Measurements from ENCODE around the gene SLC41A2. TPM values are rescaled to one million over a fixed set of nuclear protein-coding genes. Genes with fewer than 3 reads are reported as not detected.
"Not testable (repeated sequence)": the region's sequence is repeated elsewhere in the genome, so short reads cannot be mapped to it uniquely, and the experiment has no call there.

SLC41A2 gene
- total RNA-seq, 1 donor from 2014 or later, result 12.3 TPM

GRCh38 chr12:104956870-104957718 is 996 bp downstream of the SLC41A2 start:
- H3K4me3 Mint-ChIP-seq, result peak overlapping the region; percentile 83
- H3K4me1 Mint-ChIP-seq, result peaks cover 32% of the 10 kb centered on the region
- peak; percentile 54 for DNase-seq
- H3K27ac Mint-ChIP-seq, result peak overlapping the region; percentile 75
- H3K27me3 Mint-ChIP-seq, result peaks cover 32% of the 10 kb centered on the region
- no peaks in the 10 kb centered on the region for H3K9me3 Mint-ChIP-seq
- intact Hi-C loops (cut with micrococcal nuclease), result loop anchor here (5.0 to 10.0 kb wide), 4 partner anchors 260 to 500 kb away; partner anchors contain the start of gene CHST11
- peaks cover 2% of the 10 kb centered on the region for H3K36me3 Mint-ChIP-seq (ENCODE audit: low read depth)

- peaks cover 2% of the 10 kb centered on the region for H3K36me3 Mint-ChIP-seq (ENCODE audit: low read depth)
Observed at GRCh38 chr12:104955703-104956102, 2.4 kb downstream of the SLC41A2 start.

GRCh38 chr12:104953323-104953722 is 4.8 kb downstream of the SLC41A2 start:
- Mint-ChIP-seq H3K9me3 (no peaks in the 10 kb centered on the region), H3K27ac (no peak overlapping the region), H3K4me3 (no peak overlapping the region), H3K27me3 (peaks cover 22% of the 10 kb centered on the region), H3K4me1 (peaks cover 14% of the 10 kb centered on the region), H3K36me3 (ENCODE audit: low read depth) (no peaks in the 10 kb centered on the region)
- intact Hi-C loops (cut with micrococcal nuclease), result loop anchor here (10.0 kb wide), 1 partner anchor 389 kb away; no protein-coding TSS in a partner anchor
- DNase-seq, result no peak

More at GRCh38 chr12:104955703-104956102, 2.4 kb downstream of the SLC41A2 start:
- intact Hi-C loops (cut with micrococcal nuclease), result loop anchor here (5.0 to 10.0 kb wide), 4 partner anchors 258 to 498 kb away; partner anchors contain the start of gene CHST11
- Mint-ChIP-seq H3K4me1 (peaks cover 32% of the 10 kb centered on the region), H3K27me3 (peaks cover 27% of the 10 kb centered on the region), H3K27ac (no peak overlapping the region), H3K9me3 (no peaks in the 10 kb centered on the region), H3K4me3 (no peak overlapping the region)
- DNase-seq, result no peak

GRCh38 chr12:104952816-104953215 is 5.3 kb downstream of the SLC41A2 start:
- H3K27ac Mint-ChIP-seq, result no peak overlapping the region
- intact Hi-C loops (cut with micrococcal nuclease), result loop anchor here (10.0 kb wide), 1 partner anchor 388 kb away; no protein-coding TSS in a partner anchor

GRCh38 chr12:104951759-104952509 is 6.2 kb downstream of the SLC41A2 start:
- no peak overlapping the region for H3K27ac Mint-ChIP-seq
- H3K27me3 Mint-ChIP-seq, result peaks cover 19% of the 10 kb centered on the region
- no peak overlapping the region for H3K4me3 Mint-ChIP-seq
- peaks cover 9% of the 10 kb centered on the region for H3K4me1 Mint-ChIP-seq
- no peak for DNase-seq
- no peaks in the 10 kb centered on the region for H3K9me3 Mint-ChIP-seq
- H3K36me3 Mint-ChIP-seq (ENCODE audit: low read depth), result no peaks in the 10 kb centered on the region
- intact Hi-C loops (cut with micrococcal nuclease), result loop anchor here (10.0 kb wide), 1 partner anchor 387 kb away; no protein-coding TSS in a partner anchor

More at GRCh38 chr12:104952816-104953215, 5.3 kb downstream of the SLC41A2 start:
- H3K4me3 Mint-ChIP-seq, result no peak overlapping the region
- H3K27me3 Mint-ChIP-seq, result peaks cover 22% of the 10 kb centered on the region
- no peaks in the 10 kb centered on the region for H3K36me3 Mint-ChIP-seq (ENCODE audit: low read depth)
- peaks cover 14% of the 10 kb centered on the region for H3K4me1 Mint-ChIP-seq
- no peak for DNase-seq
- no peaks in the 10 kb centered on the region for H3K9me3 Mint-ChIP-seq

GRCh38 chr12:104948716-104949115 is 9.4 kb downstream of the SLC41A2 start:
- H3K36me3 Mint-ChIP-seq (ENCODE audit: low read depth); H3K4me3 Mint-ChIP-seq; intact Hi-C loops (cut with micrococcal nuclease); H3K27ac Mint-ChIP-seq; H3K9me3 Mint-ChIP-seq; H3K4me1 Mint-ChIP-seq: not testable (repeated sequence)
- H3K27me3 Mint-ChIP-seq, result peaks cover 15% of the 10 kb centered on the region
- peak; percentile 45 for DNase-seq

GRCh38 chr12:104944252-104944651 is 13.8 kb downstream of the SLC41A2 start:
- H3K4me1 Mint-ChIP-seq, result no peaks in the 10 kb centered on the region
- no peak overlapping the region for H3K27ac Mint-ChIP-seq
- peaks cover 9% of the 10 kb centered on the region for H3K27me3 Mint-ChIP-seq
- DNase-seq, result no peak
- no peaks in the 10 kb centered on the region for H3K9me3 Mint-ChIP-seq
- peaks cover 2% of the 10 kb centered on the region for H3K36me3 Mint-ChIP-seq (ENCODE audit: low read depth)
- no peak overlapping the region for H3K4me3 Mint-ChIP-seq
- intact Hi-C loops (cut with micrococcal nuclease), result no loop called here

- intact Hi-C loops (cut with micrococcal nuclease); H3K36me3 Mint-ChIP-seq (ENCODE audit: low read depth); DNase-seq; H3K9me3 Mint-ChIP-seq; H3K4me1 Mint-ChIP-seq; H3K27ac Mint-ChIP-seq; H3K4me3 Mint-ChIP-seq: not testable (repeated sequence)
- H3K27me3 Mint-ChIP-seq, result peaks cover 11% of the 10 kb centered on the region
Observed at GRCh38 chr12:104943401-104943800, 14.7 kb downstream of the SLC41A2 start.

- Mint-ChIP-seq H3K4me1 (no peaks in the 10 kb centered on the region), H3K27me3 (peaks cover 13% of the 10 kb centered on the region), H3K27ac (no peak overlapping the region), H3K36me3 (ENCODE audit: low read depth) (peaks cover 2% of the 10 kb centered on the region), H3K4me3 (no peak overlapping the region), H3K9me3 (no peaks in the 10 kb centered on the region)
- intact Hi-C loops (cut with micrococcal nuclease), result no loop called here
- DNase-seq, result no peak
Observed at GRCh38 chr12:104942075-104942474, 16.0 kb downstream of the SLC41A2 start.

- Mint-ChIP-seq H3K4me3 (no peak overlapping the region), H3K27ac (no peak overlapping the region), H3K27me3 (peaks cover 11% of the 10 kb centered on the region), H3K9me3 (no peaks in the 10 kb centered on the region), H3K4me1 (no peaks in the 10 kb centered on the region), H3K36me3 (ENCODE audit: low read depth) (peaks cover under 1% of the 10 kb centered on the region)
- intact Hi-C loops (cut with micrococcal nuclease), result no loop called here
- DNase-seq, result no peak
Observed at GRCh38 chr12:104941454-104941853, 16.6 kb downstream of the SLC41A2 start.

- H3K4me3 Mint-ChIP-seq, result no peak overlapping the region
- DNase-seq, result no peak
- no peaks in the 10 kb centered on the region for H3K9me3 Mint-ChIP-seq
- intact Hi-C loops (cut with micrococcal nuclease), result no loop called here
- H3K36me3 Mint-ChIP-seq (ENCODE audit: low read depth), result no peaks in the 10 kb centered on the region
- peaks cover 7% of the 10 kb centered on the region for H3K4me1 Mint-ChIP-seq
- H3K27ac Mint-ChIP-seq, result no peak overlapping the region
- peaks cover 7% of the 10 kb centered on the region for H3K27me3 Mint-ChIP-seq
Observed at GRCh38 chr12:104939089-104939488, 19.0 kb downstream of the SLC41A2 start.

GRCh38 chr12:104938371-104938770 is 19.7 kb downstream of the SLC41A2 start:
- H3K4me1 Mint-ChIP-seq, result peaks cover 10% of the 10 kb centered on the region
- no peak overlapping the region for H3K27ac Mint-ChIP-seq
- H3K9me3 Mint-ChIP-seq, result peaks cover 3% of the 10 kb centered on the region
- intact Hi-C loops (cut with micrococcal nuclease), result no loop called here
- H3K36me3 Mint-ChIP-seq (ENCODE audit: low read depth), result no peaks in the 10 kb centered on the region
- no peak for DNase-seq
- H3K4me3 Mint-ChIP-seq, result no peak overlapping the region
- peaks cover 6% of the 10 kb centered on the region for H3K27me3 Mint-ChIP-seq

- peaks cover 12% of the 10 kb centered on the region for H3K9me3 Mint-ChIP-seq
- intact Hi-C loops (cut with micrococcal nuclease), result no loop called here
- H3K27me3 Mint-ChIP-seq, result peaks cover 4% of the 10 kb centered on the region
- peaks cover 25% of the 10 kb centered on the region for H3K4me1 Mint-ChIP-seq
- DNase-seq, result no peak
- no peak overlapping the region for H3K27ac Mint-ChIP-seq
- no peaks in the 10 kb centered on the region for H3K36me3 Mint-ChIP-seq (ENCODE audit: low read depth)
- H3K4me3 Mint-ChIP-seq, result no peak overlapping the region
Observed at GRCh38 chr12:104935886-104936285, 22.2 kb downstream of the SLC41A2 start.

- peaks cover 12% of the 10 kb centered on the region for H3K9me3 Mint-ChIP-seq
- H3K4me3 Mint-ChIP-seq, result no peak overlapping the region
- intact Hi-C loops (cut with micrococcal nuclease), result loop anchor here (5.0 kb wide), 3 partner anchors 171 to 476 kb away; partner anchors contain the start of gene CHST11
- H3K27me3 Mint-ChIP-seq, result peaks cover 4% of the 10 kb centered on the region
- no peak overlapping the region for H3K27ac Mint-ChIP-seq
- peaks cover 41% of the 10 kb centered on the region for H3K4me1 Mint-ChIP-seq
- DNase-seq, result no peak
- H3K36me3 Mint-ChIP-seq (ENCODE audit: low read depth), result no peaks in the 10 kb centered on the region
Observed at GRCh38 chr12:104933778-104934177, 24.3 kb downstream of the SLC41A2 start.
